HG02623 (cell line): Measurements from ENCODE around the gene TKTL1.
A peak's percentile ranks its signal among the peaks of the same experiment; 100 is the strongest.

Experiments used
- ATAC-seq: cut with Tn5 transposase; IDR thresholded peaks from one replicate; pipeline ENCODE4 v1.9.1; 2021; ENCODE audit warnings: moderate library complexity; ENCODE audit not compliant: unreplicated experiment

TKTL1 gene

GRCh38 chrX:154359362-154360154 is 64.0 kb downstream of the TKTL1 start:
- no peak for ATAC-seq

- no peak for ATAC-seq
Observed at GRCh38 chrX:154360155-154360713, 64.6 kb downstream of the TKTL1 start.

GRCh38 chrX:154362085-154362742 is 66.6 kb downstream of the TKTL1 start:
- no peak for ATAC-seq

- ATAC-seq = no peak
Observed at GRCh38 chrX:154363706-154364439, 68.3 kb downstream of the TKTL1 start.

GRCh38 chrX:154365052-154365600 is 69.5 kb downstream of the TKTL1 start:
- no peak for ATAC-seq

GRCh38 chrX:154365997-154366665 is 70.5 kb downstream of the TKTL1 start:
- no peak for ATAC-seq

- ATAC-seq = no peak
Observed at GRCh38 chrX:154366666-154367055, 71.1 kb downstream of the TKTL1 start.

GRCh38 chrX:154367474-154368308 is 72.1 kb downstream of the TKTL1 start:
- ATAC-seq = no peak

- ATAC-seq = no peak
Observed at GRCh38 chrX:154368630-154369448, 73.2 kb downstream of the TKTL1 start.

GRCh38 chrX:154369449-154370299 is 74.1 kb downstream of the TKTL1 start:
- ATAC-seq = no peak

- ATAC-seq = no peak
Observed at GRCh38 chrX:154370300-154371016, 74.9 kb downstream of the TKTL1 start.

- ATAC-seq = peak; percentile 54
Observed at GRCh38 chrX:154371017-154371788, 75.6 kb downstream of the TKTL1 start.

- ATAC-seq = no peak
Observed at GRCh38 chrX:154371789-154372300, 76.2 kb downstream of the TKTL1 start.

GRCh38 chrX:154372612-154373022 is 77.0 kb downstream of the TKTL1 start:
- ATAC-seq = no peak

- ATAC-seq = no peak
Observed at GRCh38 chrX:154373340-154374306, 78.0 kb downstream of the TKTL1 start.
